Measurements from ENCODE around the gene TTYH2. TPM values are rescaled to one million over a fixed set of nuclear protein-coding genes. Genes with fewer than 3 reads are reported as not detected.

Gene TTYH2
- total and polyA plus RNA-seq, 8 donors, result 0.58 to 17.9 (median 1.5) TPM

DNA sequence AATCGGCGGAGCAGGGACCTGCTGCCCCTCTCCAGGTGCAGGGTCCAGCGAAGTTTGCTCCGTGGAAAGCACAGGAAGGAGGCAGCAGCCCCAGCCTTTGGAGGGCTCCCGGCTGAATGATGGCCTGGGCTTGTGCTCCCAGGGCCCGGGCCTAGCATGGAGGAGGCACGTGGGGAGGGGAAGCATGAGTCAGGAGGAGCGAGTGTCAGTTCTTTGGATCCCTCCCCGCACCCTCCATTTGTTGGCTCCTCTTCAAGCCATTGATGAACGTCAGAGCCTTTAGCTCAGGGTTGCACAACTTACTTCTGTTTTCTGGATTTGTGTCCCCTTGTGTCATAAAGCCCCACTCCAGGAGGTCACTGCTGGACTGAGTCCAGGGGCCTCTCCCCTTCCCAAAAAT lies 25.8 kb downstream of the TTYH2 start:
- Histone ChIP-seq H3K9me3 (no peaks in the 10 kb centered on the region), H3K27me3 (no peaks in the 10 kb centered on the region), H3K36me3 (peaks cover 0 to 17% (median 4%) of the 10 kb centered on the region in 4 donors), H3K4me1 (peaks cover 0 to 7% (median 2%) of the 10 kb centered on the region in 4 donors), H3K4me3 (no peak overlapping the region), H3K27ac (no peak overlapping the region)
- peak in 1 of 2 donors; percentile 64 for DNase-seq
- intact Hi-C loops (cut with DNase I; ENCODE audit: low total_unique reads), result no loop called here
- WGBS, 5 donors, result 58 to 69% (median 65%) methylated on average over 8 to 10 of the region's 10 CpGs
- TF ChIP-seq, protein P1, sequence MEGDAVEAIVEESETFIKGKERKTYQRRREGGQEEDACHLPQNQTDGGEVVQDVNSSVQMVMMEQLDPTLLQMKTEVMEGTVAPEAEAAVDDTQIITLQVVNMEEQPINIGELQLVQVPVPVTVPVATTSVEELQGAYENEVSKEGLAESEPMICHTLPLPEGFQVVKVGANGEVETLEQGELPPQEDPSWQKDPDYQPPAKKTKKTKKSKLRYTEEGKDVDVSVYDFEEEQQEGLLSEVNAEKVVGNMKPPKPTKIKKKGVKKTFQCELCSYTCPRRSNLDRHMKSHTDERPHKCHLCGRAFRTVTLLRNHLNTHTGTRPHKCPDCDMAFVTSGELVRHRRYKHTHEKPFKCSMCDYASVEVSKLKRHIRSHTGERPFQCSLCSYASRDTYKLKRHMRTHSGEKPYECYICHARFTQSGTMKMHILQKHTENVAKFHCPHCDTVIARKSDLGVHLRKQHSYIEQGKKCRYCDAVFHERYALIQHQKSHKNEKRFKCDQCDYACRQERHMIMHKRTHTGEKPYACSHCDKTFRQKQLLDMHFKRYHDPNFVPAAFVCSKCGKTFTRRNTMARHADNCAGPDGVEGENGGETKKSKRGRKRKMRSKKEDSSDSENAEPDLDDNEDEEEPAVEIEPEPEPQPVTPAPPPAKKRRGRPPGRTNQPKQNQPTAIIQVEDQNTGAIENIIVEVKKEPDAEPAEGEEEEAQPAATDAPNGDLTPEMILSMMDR (IDR thresholded peaks at IDR 0.05), result no peak
- TF ChIP-seq EP300 (IDR thresholded peaks at IDR 0.05) (no peak), POLR2AphosphoS5 (IDR thresholded peaks at IDR 0.05) (no peak), POLR2A (IDR thresholded peaks at IDR 0.05) (no peak)

DNA sequence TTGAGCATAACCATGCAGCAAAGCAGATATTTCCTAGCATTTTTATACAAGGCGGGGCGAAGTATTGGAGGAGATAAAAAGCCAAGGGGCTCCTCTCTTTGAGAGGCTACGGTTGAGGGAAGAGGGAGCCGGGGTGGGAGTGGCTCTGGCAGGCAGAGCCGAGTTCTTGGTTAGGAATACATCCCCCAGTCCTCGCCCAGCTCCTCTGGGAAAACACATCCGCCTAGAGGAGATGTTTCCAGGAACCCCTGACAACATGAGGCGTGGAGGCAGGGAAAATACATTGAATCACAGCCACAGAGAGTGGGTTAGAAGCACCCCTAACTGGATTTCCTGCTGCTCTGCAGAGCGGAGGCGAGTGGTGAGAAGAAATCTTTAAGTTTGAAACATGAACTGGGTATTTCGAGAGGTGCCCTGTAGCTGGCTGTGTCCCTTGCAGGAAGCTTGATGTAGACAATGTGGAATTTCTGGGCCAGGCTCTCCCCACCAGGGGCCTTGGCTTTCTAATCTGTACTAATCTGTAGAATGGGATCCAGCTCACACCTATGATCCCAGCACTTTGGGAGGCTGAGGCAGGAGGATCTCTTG lies 27.3 kb downstream of the TTYH2 start:
- H3K36me3 ChIP-seq, result peaks cover 0 to 17% (median 4%) of the 10 kb centered on the region in 4 donors
- 41 to 71% (median 50%) methylated on average over 11 of the region's 11 CpGs for WGBS, 5 donors
- H3K4me3 ChIP-seq, result no peak overlapping the region
- intact Hi-C loops (cut with DNase I; ENCODE audit: low total_unique reads), result no loop called here
- peaks cover 0 to 16% (median 10%) of the 10 kb centered on the region in 4 donors for H3K4me1 ChIP-seq
- no peaks in the 10 kb centered on the region for H3K9me3 ChIP-seq
- no peak overlapping the region for H3K27ac ChIP-seq
- TF ChIP-seq POLR2A (IDR thresholded peaks at IDR 0.05), result no peak
- TF ChIP-seq, protein P1 (IDR thresholded peaks at IDR 0.05), result no peak
- no peak for TF ChIP-seq EP300 (IDR thresholded peaks at IDR 0.05)
- no peak for TF ChIP-seq POLR2AphosphoS5 (IDR thresholded peaks at IDR 0.05)
- no peaks in the 10 kb centered on the region for H3K27me3 ChIP-seq
- DNase-seq, result peak in 1 of 2 donors; percentile 93

DNA sequence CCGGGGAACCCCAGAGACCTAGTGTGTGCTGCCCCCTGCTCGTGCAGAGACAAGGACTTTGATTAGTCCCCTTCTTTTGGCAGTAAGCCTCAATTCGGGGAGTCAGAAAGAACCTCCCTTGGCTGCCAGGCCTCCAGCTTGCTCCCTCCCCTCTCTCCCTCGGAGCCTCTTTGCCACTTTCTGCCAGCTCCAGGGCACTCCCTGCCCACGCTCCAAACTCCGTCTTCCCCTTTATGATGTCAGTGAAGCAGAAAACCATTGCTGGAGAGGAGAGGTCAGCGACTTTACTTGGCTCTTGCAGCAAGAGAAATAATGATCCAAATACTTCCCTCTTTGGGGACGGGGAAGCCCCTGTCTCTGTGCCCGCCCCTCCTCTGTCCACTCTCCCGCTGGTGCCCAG lies 28.1 kb downstream of the TTYH2 start:
- Histone ChIP-seq H3K4me3 (no peak overlapping the region), H3K27ac (no peak overlapping the region), H3K27me3 (no peaks in the 10 kb centered on the region), H3K9me3 (no peaks in the 10 kb centered on the region), H3K4me1 (peaks cover 0 to 18% (median 10%) of the 10 kb centered on the region in 4 donors), H3K36me3 (peaks cover 0 to 17% (median 4%) of the 10 kb centered on the region in 4 donors)
- TF ChIP-seq, protein P1 (IDR thresholded peaks at IDR 0.05), result no peak
- no peak for TF ChIP-seq POLR2A (IDR thresholded peaks at IDR 0.05)
- peak in 1 of 2 donors; percentile 65 for DNase-seq
- 61 to 77% (median 69%) methylated on average over 9 to 10 of the region's 10 CpGs for WGBS, 5 donors
- intact Hi-C loops (cut with DNase I; ENCODE audit: low total_unique reads), result no loop called here

DNA sequence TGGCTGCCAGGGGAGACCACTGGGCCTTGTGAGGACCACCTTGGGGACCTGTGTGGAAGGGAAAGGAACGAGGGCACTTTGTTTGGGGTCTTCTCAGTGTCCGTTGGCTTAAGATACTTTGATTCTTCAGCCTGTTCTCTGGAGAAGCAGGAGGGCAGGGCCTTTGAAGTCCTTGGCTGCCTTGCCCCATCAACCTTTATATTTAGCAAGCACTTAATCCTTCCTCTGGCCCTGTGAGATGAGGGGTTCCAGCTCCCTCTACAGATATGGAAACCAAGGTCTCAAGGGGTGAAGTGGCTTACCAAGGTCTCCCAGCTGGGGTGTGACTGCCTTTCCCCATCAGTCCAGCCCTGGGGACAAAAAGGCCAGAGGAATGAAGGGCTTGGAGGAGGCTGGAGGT lies 28.5 kb downstream of the TTYH2 start:
- no peak for DNase-seq
- intact Hi-C loops (cut with DNase I; ENCODE audit: low total_unique reads), result no loop called here
- peaks cover 0 to 18% (median 10%) of the 10 kb centered on the region in 4 donors for H3K4me1 ChIP-seq
- no peak overlapping the region for H3K4me3 ChIP-seq
- 75 to 93% (median 83%) methylated on average over 2 of the region's 2 CpGs for WGBS, 5 donors
- no peak for TF ChIP-seq EP300 (IDR thresholded peaks at IDR 0.05)
- no peak for TF ChIP-seq POLR2AphosphoS5 (IDR thresholded peaks at IDR 0.05)
- TF ChIP-seq POLR2A (IDR thresholded peaks at IDR 0.05), result no peak
- TF ChIP-seq, protein P1 (IDR thresholded peaks at IDR 0.05), result no peak
- H3K9me3 ChIP-seq, result no peaks in the 10 kb centered on the region
- H3K27ac ChIP-seq, result no peak overlapping the region
- peaks cover 0 to 17% (median 4%) of the 10 kb centered on the region in 4 donors for H3K36me3 ChIP-seq
- H3K27me3 ChIP-seq, result no peaks in the 10 kb centered on the region
